ENCODE measurements around the gene ING2.

DNA sequence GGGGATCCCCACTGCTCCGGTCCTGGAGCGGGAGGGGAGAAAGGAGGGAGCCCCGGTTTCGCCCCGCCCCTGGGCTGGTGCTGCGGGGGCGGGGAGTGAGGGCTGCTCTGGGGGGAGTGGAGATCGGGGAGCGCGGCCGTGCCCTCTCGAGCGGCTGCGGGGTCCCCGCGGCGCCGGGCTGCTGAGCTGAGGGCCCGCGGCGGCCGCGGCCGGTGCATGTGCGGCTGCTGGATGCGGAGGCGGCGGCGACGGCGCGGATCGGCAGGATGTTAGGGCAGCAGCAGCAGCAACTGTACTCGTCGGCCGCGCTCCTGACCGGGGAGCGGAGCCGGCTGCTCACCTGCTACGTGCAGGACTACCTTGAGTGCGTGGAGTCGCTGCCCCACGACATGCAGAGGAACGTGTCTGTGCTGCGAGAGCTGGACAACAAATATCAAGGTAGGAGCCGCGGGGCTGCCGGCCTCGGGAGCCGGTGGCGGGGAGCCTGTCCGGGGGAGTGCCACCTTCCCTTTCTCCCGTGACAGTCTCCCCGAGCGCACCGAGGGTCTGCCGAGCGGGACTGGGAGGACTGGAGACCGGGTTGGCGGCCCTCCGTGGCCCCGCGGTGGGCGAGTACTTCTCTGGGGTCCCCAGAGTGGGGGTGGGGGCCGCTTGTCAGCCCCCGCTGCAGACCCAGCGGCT is at the start of gene ING2:
- TF ChIP-seq CTCF (IDR thresholded peaks at IDR 0.05; ENCODE audit: low read depth, low read length) (no peak), EZH2phosphoT487 (IDR thresholded peaks at IDR 0.05; ENCODE audit: low read depth) (no peak)

Data from OCI-LY3 (cell line).